CD4-positive, alpha-beta T cell treated with Interferon alpha-2 for 1 hour (primary cell): ENCODE measurements around the gene ZNF490.
"Not testable (repeated sequence)": the region's sequence is repeated elsewhere in the genome, so short reads cannot be mapped to it uniquely, and the experiment has no call there.

Experiments
- DNase-seq, 2 donors: peaks; one replicate each; pipeline ENCODE4 v3.0.0-alpha.2; 2020 to 2022

Gene ZNF490

DNA sequence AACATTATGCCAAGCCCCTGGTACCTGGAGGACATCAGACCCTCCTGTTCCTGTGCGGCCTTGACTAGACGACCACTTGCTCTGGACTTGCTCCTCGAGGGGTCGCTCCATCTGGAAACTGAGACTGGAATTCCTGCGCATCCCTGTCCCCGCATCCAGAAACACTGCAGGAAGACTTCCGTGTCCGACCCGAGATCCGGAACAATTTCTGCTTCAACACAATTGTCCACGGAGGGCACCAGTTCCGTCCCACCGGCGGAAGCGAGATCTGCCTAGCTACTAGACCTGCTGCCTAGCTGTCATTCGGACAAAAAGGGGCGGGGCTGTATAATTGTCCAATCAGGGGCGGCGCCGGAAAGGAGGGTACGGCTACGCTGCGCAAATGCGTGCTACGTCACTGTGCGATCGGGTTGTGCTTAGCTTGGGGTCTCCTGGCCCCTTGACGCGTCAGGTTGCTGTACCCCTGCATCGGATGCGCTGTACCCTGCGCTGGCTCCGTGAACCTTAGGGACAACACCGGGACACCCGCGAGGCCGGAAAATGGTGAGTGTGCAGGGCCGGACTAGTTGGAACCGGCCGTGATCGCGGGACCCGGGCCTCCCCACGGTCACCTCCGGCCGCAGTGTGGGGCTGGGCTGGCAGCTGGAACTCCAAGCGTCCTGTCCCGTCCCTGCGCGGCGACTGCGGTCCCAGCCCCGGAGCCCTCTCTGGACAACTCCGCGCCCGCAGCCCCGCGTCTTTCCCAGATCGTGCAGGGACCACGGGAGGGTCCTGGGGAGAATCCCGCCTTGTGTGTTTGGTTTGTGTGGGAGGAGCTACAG lies at the start of gene ZNF490, which contains the start of gene ZNF791:
Gene ZNF490, minus strand, starts transcription at position 274 of the 821 bp plus-strand sequence. Its CDS starts 133 bp downstream, at position 141.
Gene ZNF791, plus strand, starts transcription at position 381 of the 821 bp plus-strand sequence. Its CDS starts 160 bp downstream, at position 541.
- peak; percentile 97 to 98 for DNase-seq

DNA sequence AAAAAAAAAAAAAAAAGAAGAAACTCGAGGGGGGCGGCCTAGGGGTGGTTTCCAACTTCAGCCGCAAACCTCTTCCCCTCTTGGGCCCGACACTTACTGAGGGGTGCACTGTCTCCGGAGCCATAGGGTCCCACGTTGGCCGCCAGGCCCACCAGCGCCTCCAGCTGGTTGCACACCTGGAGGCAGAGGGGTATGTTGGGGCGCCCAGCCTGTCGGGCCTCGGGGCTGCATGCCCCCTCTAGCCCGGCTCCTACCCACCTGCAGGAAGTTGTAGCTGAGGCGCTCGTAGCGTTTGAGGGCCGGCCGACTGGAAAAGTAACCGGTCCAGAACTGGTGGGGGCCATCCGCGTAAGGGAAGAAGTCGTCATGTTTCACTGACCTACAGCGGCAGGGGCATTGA lies 47.4 kb upstream of the ZNF490 start:
- no peak for DNase-seq

DNA sequence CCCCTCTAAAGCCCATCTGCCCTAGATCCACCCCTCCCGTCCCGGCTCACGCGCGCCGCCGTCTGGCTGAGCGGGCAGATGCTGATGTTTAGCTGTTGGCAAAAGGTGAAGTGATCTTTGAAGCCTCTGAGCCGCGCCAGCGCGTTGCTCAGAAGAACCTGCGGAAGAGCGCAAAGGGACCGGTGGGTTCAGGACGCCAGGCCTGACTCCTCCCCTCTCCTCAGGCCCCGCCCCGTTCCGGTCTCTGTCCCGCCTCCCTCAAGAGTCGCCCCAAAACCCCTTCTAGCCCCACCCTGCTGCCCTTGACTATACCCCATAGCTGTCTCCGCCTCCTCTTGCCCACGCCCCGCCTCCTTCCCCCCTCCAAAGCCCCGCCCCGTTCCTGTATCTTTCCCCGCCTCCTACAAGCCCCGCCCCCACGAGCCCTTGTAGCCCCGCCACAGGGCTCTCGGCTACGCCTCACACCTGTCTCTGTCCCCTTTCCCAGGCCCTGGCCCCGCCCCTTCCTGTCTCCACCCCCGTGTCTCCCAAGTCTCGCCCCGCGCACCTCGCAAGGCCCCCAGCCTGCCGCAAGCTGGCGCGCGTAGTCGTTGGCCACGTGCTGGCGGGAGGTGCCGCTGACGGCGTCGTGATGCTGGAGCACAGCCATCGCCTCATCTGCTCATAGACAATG lies 46.4 kb upstream of the ZNF490 start:
- DNase-seq: no peak

GRCh38 chr19:12655546-12655945 lies 44.9 kb upstream of the ZNF490 start:
- no peak for DNase-seq

- DNase-seq: no peak
Observed at GRCh38 chr19:12652219-12652618, 41.6 kb upstream of the ZNF490 start.

DNA sequence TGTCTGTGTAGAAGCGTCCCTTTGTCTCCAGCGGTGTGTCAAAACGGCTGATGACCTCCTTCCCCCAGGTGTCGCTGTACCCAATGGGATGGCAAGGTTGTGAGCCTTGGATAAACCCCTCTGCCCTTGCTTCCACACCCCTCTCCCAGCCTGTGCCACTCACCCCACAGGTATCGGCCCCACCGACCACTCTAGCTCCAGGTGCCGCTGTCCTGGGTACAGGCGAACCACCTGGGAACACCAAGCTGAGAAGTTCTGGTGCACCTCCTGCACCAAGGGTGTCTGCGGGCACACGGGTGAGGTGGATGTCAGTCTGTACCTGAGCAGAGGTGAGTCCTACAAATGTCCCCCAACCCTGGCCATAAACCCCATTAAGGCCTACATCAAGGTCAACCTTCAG lies 39.3 kb upstream of the ZNF490 start:
- no peak for DNase-seq

DNA sequence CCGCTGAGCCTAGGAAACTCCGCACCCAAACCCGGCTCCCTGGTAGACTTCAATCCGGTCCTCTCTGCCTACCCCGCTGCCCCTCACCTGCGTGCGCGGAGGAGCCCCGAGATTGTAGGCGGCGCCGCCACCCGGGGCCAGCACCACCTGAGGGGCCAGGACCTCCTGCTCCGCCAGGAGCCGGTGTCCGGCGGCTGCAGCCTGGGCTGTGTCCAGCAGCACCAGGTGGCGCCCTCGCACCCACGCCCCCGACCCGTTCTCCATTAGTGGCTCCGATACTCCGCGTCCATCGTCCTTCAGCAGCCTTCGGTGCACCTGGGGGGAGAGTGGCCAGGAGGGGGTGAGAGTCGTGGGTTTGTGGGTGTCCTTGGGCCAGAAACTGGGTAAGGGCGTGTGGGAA lies 37.5 kb upstream of the ZNF490 start:
- no peak for DNase-seq

- peak; percentile 44 to 49 for DNase-seq
Observed at GRCh38 chr19:12647490-12648071, 37.0 kb upstream of the ZNF490 start.

DNA sequence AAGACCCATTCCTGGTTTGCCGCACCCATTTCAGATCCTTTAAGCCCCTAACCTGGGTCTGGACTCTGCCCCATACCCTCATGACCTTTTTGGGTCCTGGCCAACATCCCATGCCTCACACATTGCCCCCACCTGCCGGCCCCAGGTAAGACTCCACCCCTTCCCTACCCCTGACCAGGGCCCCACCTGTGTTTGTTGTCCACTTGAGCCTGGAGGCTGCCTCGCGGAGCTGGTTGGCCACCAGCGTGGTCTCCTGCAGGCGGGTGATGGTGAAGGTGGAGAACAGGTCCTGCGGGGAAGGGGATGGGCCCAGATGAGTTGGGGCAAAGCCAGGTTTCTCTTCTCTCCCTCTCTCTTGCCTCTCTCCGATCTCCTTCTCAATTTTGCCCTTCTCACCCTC lies 36.4 kb upstream of the ZNF490 start:
- DNase-seq: no peak

DNA sequence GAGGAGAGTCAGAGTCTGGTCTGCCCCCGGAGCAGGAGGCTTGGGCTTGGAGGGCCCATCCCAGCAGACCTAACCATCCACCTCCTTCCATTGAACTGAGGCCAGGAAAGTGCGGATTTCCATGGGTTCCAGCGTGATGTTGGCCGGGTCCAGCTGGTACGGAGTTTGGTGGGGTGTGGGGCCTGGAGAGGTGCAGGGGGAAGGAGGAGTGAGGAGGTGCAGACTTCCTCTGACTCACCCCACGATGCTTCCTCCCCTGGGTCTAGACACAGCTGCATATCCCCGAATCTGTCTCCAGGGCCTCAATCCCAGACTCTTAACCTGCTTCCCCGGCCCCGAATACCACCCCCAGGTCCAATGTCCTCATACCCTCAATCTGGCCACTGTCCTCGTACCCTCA lies 35.9 kb upstream of the ZNF490 start:
- DNase-seq: no peak

- DNase-seq: not testable (repeated sequence)
Observed at GRCh38 chr19:12643716-12644115, 33.1 kb upstream of the ZNF490 start.

- DNase-seq: no peak
Observed at GRCh38 chr19:12642506-12642905, 31.9 kb upstream of the ZNF490 start.

DNA sequence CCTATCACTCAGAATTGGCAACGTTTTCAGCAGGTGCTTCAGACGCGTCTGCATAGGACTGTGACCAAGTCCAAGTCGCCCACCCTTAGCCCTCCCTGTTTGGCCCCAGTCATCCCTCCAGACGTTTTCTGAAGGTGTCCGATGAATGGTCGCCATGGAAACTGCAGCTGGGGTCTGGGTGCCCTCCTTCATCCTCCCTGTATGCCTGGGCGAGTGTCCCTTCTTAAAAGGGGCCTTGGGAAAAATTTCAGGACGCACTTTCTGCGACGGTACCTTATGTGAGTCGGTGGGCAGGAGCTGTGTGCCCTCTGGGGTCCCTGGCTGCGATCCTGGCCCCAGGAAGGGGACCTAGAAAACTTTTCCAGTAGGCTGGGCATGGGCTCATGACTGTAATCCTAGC lies 30.8 kb upstream of the ZNF490 start:
- DNase-seq: no peak

DNA sequence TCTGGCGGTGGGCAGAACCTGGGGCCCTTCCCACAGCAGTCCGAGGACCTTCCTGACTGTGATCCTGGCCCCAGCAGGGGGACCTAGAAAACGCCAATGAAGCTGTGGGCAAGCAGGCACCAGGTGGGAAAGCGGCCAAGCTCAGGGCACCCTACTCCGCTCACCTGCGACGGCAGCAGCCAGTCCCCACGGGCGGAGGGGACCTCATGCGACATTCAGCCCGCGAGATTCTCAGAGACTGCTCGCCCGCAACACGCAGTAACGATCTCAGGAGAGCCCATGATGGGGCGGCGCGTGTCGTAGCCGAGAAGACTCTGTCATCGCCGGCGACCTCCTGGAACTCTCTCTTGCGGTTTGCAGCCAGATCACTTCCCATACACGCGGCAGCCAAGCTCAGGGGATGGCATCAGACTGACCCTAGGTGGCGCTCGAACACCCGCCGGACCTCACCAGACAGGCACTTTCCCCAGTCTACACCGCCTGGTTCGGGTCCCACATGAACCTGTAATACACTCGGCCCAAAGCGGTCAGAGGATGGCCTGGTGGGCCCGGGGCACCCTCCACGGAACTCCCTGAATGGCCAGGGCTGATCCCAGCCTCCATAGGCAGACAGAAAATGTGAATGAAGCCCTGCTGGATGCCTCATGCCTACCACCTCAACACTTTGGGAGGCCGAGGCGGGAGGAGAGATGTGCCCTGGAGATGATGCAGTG lies 29.4 kb upstream of the ZNF490 start:
- DNase-seq: peak; percentile 88 to 90

DNA sequence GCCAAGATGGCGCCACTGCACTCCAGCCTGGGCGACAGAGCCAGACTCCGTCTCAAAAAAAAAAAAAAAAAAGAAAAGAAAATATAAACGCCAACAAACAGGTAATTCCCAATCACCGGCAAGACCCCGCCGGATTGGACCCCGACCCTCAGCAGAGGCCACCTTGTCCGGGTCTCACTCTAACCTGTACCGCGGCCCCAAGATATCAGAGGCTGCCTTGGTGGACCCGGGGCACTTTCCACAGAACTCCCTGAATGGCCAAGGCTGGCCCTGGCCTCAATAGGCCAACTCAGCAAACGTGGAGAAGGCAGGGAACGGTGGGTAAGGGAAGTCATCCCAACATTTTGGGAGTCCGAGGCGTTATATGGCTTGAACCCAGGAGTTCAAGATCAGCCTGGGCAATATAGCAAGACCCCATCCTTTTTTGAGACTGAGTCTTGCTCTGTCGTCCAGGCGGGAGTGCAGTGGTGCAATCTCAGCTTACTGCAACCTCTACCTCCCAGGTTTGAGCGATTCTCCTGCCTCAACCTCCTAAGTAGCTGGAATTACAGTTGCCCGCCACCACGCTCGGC lies 28.1 kb upstream of the ZNF490 start:
- DNase-seq: no peak

GRCh38 chr19:12636631-12637030 lies 26.0 kb upstream of the ZNF490 start:
- DNase-seq: no peak

DNA sequence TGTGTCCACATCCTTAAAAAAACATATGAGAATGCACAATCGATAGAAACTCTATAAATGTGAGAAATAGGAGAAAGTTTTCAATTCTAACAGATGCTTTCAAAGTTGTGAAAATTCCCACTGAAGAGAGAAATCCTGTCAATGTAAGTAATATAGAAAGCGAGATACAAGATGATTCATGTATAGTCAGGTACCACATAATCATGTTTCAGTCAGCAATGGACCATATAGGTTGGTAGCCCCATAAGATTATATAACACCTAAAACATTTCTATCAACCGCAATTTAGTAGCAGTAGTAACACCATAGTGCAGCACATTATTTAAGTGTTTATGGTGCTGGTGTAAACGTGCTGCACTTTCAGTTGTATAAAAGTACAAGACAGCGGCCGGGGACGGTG lies 18.6 kb upstream of the ZNF490 start:
- DNase-seq: no peak

DNA sequence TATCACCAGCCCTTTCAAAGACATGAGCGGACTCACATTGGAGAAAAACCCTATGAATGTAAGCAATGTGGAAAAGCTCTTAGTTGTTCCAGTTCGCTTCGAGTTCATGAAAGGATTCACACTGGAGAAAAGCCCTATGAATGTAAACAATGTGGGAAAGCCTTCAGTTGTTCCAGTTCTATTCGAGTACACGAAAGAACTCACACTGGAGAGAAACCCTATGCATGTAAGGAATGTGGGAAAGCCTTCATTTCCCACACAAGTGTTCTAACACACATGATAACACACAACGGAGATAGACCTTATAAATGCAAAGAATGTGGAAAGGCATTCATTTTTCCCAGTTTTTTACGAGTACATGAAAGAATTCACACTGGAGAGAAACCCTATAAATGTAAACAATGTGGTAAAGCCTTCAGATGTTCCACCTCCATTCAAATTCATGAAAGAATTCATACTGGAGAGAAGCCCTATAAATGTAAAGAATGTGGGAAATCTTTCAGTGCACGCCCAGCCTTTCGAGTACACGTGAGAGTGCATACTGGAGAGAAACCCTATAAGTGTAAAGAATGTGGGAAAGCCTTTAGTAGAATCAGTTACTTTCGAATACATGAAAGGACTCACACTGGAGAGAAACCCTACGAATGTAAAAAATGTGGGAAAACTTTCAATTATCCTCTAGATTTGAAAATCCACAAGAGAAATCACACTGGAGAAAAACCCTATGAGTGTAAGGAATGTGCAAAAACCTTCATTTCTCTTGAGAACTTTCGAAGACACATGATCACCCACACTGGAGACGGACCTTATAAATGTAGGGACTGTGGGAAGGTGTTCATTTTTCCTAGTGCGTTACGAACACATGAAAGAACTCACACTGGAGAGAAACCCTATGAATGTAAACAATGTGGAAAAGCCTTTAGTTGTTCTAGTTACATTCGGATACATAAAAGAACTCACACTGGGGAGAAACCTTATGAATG lies 17.7 kb upstream of the ZNF490 start:
- DNase-seq: no peak

GRCh38 chr19:12626958-12627357 lies 16.3 kb upstream of the ZNF490 start:
- DNase-seq: no peak

DNA sequence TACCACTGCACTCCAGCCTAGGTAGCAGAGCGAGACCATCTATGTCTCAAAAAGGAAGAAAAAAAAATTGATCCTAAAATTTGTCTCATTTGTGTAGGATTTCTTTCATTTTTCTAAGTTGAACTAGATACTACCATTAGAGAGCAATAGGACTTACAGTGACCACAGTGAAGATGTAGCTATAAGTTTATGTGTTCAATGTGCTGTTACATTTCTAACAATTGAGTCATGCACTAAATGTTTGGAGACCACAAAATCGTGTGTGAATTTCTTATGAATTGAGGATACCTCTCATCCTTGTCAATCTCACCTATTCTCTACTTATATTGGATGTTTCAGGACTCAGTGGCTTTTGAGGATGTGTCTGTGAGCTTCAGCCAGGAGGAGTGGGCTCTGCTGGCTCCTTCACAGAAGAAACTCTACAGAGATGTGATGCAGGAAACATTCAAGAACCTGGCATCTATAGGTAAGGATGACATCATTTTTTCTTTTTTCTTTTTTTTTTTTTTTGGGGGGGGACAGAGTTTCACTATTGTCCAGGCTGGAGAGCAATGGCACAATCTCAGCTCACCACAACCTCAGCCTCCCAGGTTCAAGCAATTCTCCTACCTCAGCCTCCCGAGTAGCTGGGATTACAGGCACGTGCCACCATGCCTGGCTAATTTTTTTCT lies 12.9 kb upstream of the ZNF490 start:
- no peak for DNase-seq
